ENCODE measurements around the gene SDK1. TPM values are rescaled to one million over a fixed set of nuclear protein-coding genes. Genes with fewer than 3 reads are reported as not detected.

The SDK1 gene
- polyA plus RNA-seq, 2 of the 4 experiments (the other 2 are of a cell fraction), result 0.12 to 0.28 TPM

GRCh38 chr7:3649250-3649649 is 348.2 kb downstream of the SDK1 start:
- peak in 1 of 2 experiments; percentile 16 for DNase-seq (ENCODE audit: low read depth in 1 of 2, low spot score in 1 of 2)
- no peak overlapping the region for H3K4me3 ChIP-seq
- H3K4me2 ChIP-seq, result no peak overlapping the region
- no peak for ATAC-seq
- 0 out of 3 replicates have a peak, but pooled peaks have one; percentile 15 for TF ChIP-seq SMC3 (IDR thresholded peaks at IDR 0.05)
- no peak for TF ChIP-seq CEBPB (IDR thresholded peaks at IDR 0.05)
- peak in 1 of 2 experiments; percentile 21; a peak in 1 of 5 replicates for TF ChIP-seq RAD21 (conservative IDR thresholded peaks at IDR 0.05 in 1 of 2, IDR thresholded peaks at IDR 0.05 in 1 of 2)
- ChIA-PET POLR2A (no interaction called here), CTCF (interaction anchor here (1.3 kb wide), 1 partner anchor 167 kb away, joined by 4 read pairs; no protein-coding TSS in a partner anchor)
- H3K27ac ChIP-seq, result no peak overlapping the region
- H3K9me3 ChIP-seq, result no peaks in the 10 kb centered on the region
- H3K4me1 ChIP-seq, result no peaks in the 10 kb centered on the region
- FAIRE-seq, result no peak
- 40% methylated on average over 2 of the region's 2 CpGs for WGBS (ENCODE audit: missing lambda C conversion rate)

- 51% methylated on average over 10 of the region's 10 CpGs for WGBS (ENCODE audit: missing lambda C conversion rate)
- H3K4me3 ChIP-seq, result no peak overlapping the region
- H3K4me2 ChIP-seq, result no peak overlapping the region
- TF ChIP-seq KDM1A (IDR thresholded peaks at IDR 0.05; ENCODE audit: low read depth) (no peak), CBX2 (IDR thresholded peaks at IDR 0.05; ENCODE audit: borderline replicate concordance, low read depth) (no peak), HDAC2 (IDR thresholded peaks at IDR 0.05) (no peak), EP300 (IDR thresholded peaks at IDR 0.05) (no peak), EHMT2 (IDR thresholded peaks at IDR 0.05; ENCODE audit: low read depth) (no peak), GATA3 (IDR thresholded peaks at IDR 0.05; ENCODE audit: borderline replicate concordance) (no peak), KDM5A (IDR thresholded peaks at IDR 0.05) (no peak), FOSL2 (IDR thresholded peaks at IDR 0.05) (no peak), FOSL2 (CRISPR knock-in tag; IDR thresholded peaks at IDR 0.05) (no peak), CHD2 (IDR thresholded peaks at IDR 0.05; ENCODE audit: low read length, partially characterized antibody) (no peak), ELK1 (IDR thresholded peaks at IDR 0.05; ENCODE audit: low read depth, low read length) (no peak), HOXA7 (CRISPR knock-in tag; IDR thresholded peaks at IDR 0.05) (no peak), CHD4 (IDR thresholded peaks at IDR 0.05; ENCODE audit: borderline replicate concordance) (no peak), MAZ (IDR thresholded peaks at IDR 0.05; ENCODE audit: borderline replicate concordance, low read depth, low read length) (no peak), ZFP36 (IDR thresholded peaks at IDR 0.05; ENCODE audit: borderline replicate concordance, partially characterized antibody) (no peak), RARB (CRISPR knock-in tag; IDR thresholded peaks at IDR 0.05) (no peak), JUN (IDR thresholded peaks at IDR 0.05) (no peak), HMGXB4 (CRISPR knock-in tag; IDR thresholded peaks at IDR 0.05; ENCODE audit: borderline replicate concordance) (no peak)
- ChIA-PET POLR2A (no interaction called here), CTCF (interaction anchor here (0.7 to 1.3 kb wide), 2 partner anchors 24 to 168 kb away, joined by 3 to 4 read pairs; no protein-coding TSS in a partner anchor)
- ATAC-seq (no peak), DNase-seq (ENCODE audit: low read depth in 1 of 2, low spot score in 1 of 2) (no peak), FAIRE-seq (no peak)
- no peaks in the 10 kb centered on the region for H3K9me3 ChIP-seq
- no peak overlapping the region for H3K27ac ChIP-seq
- H3K4me1 ChIP-seq, result no peaks in the 10 kb centered on the region
Observed at GRCh38 chr7:3649678-3650440, 348.8 kb downstream of the SDK1 start.

GRCh38 chr7:3650844-3651243 is 349.8 kb downstream of the SDK1 start:
- POLR2A ChIA-PET, result no interaction called here
- no peak for ATAC-seq

More at GRCh38 chr7:3650844-3651243, 349.8 kb downstream of the SDK1 start:
- H3K4me2 ChIP-seq, result no peak overlapping the region
- no peak for DNase-seq (ENCODE audit: low read depth in 1 of 2, low spot score in 1 of 2)
- no peaks in the 10 kb centered on the region for H3K4me1 ChIP-seq
- CTCF ChIA-PET, result no interaction called here
- no peak for TF ChIP-seq NPAS2 (CRISPR knock-in tag; IDR thresholded peaks at IDR 0.05; ENCODE audit: borderline replicate concordance)
- WGBS (ENCODE audit: missing lambda C conversion rate), result 83% methylated on average over 2 of the region's 2 CpGs
- H3K4me3 ChIP-seq, result no peak overlapping the region
- no peak for FAIRE-seq
- H3K27ac ChIP-seq, result no peak overlapping the region
- H3K9me3 ChIP-seq, result no peaks in the 10 kb centered on the region

All from A549 (cell line).